Measurements from ENCODE around the gene FAAP20.

- TF ChIP-seq CTCF (IDR thresholded peaks at IDR 0.05) (no peak), POLR2A (IDR thresholded peaks at IDR 0.05) (no peak)
These were observed 40.5 kb downstream of the FAAP20 start for GRCh38 chr1:2154022-2154421.

Data from Peyer's patch (tissue), 4 donors.